ENCODE data around the gene ZNF687. TPM values are rescaled to one million over a fixed set of nuclear protein-coding genes. Genes with fewer than 3 reads are reported as not detected.

ZNF687 gene
- total RNA-seq, 2 donors from 2014 or later, result 27.5 to 28.4 TPM

DNA sequence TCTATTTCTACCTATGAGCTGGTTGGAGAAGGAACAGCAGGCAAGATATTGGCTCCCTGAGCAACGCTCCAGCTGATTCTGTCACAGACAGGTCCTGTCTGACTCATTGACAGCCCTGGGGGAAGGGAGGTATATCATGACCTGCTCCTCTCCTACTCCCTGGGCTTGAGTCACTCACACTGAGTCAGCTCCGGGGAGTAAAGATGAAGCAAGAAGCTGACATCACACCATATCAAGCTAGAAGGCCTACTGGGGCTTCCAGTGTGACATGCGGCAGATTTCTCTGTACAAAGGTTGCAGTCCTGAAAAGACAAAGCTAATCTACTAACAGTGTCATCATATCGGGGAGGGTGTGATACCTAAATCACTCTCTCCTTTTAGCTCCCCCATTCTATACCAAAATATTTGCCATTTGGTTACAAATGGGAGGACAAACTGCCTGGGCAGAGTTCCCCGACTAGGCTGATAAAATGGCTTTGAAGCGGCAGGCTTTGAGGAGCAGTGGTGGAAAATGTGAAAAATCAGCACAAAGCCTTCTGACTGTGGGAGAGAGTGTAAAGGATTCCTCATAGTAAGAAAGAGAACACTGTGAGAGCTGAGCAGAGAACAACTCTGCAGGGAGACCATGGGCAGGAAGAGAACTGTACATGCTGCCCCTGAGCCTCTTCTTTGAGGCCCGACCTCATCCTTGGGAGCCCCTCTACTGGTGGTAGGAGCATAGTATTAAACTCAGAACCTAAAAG, 29.7 kb downstream of the ZNF687 start:
- Histone ChIP-seq H3K9ac (ENCODE audit: low read depth in 2 of 2, low read length in 2 of 2) (no peak overlapping the region), H3K4me1 (no peaks in the 10 kb centered on the region), H3K4me3 (no peak overlapping the region), H3K27me3 (no peaks in the 10 kb centered on the region), H3K9me3 (no peaks in the 10 kb centered on the region), H3K27ac (peak overlapping the region; percentile 62), H3K36me3 (peaks cover 15% of the 10 kb centered on the region)
- intact Hi-C loops (cut with DNase I), result no loop called here
- DNase-seq, result peak; percentile 61
- TF ChIP-seq, protein P1, sequence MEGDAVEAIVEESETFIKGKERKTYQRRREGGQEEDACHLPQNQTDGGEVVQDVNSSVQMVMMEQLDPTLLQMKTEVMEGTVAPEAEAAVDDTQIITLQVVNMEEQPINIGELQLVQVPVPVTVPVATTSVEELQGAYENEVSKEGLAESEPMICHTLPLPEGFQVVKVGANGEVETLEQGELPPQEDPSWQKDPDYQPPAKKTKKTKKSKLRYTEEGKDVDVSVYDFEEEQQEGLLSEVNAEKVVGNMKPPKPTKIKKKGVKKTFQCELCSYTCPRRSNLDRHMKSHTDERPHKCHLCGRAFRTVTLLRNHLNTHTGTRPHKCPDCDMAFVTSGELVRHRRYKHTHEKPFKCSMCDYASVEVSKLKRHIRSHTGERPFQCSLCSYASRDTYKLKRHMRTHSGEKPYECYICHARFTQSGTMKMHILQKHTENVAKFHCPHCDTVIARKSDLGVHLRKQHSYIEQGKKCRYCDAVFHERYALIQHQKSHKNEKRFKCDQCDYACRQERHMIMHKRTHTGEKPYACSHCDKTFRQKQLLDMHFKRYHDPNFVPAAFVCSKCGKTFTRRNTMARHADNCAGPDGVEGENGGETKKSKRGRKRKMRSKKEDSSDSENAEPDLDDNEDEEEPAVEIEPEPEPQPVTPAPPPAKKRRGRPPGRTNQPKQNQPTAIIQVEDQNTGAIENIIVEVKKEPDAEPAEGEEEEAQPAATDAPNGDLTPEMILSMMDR (IDR thresholded peaks at IDR 0.05), result no peak

DNA sequence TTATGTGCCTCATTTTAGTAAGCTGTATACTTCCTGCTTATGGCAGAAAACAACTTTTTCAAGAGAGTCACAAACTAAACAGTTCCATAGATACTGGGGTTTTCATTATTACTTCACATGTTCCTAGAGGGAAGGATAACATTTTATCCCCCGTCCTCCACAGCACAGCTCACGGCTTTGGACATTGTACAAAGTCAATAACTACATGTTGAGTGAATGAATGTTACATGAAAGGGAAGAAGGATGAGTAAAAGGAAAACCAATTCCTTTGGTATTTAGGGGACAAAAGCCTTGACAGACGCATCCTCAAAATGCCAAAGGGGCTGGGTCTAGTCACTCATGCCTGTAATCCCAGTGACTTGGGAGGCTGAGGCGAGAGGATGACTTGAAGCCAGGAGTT, 30.3 kb downstream of the ZNF687 start:
- Histone ChIP-seq H3K27ac (peak overlapping the region; percentile 62), H3K4me1 (no peaks in the 10 kb centered on the region), H3K27me3 (no peaks in the 10 kb centered on the region), H3K4me3 (no peak overlapping the region), H3K9ac (ENCODE audit: low read depth in 2 of 2, low read length in 2 of 2) (no peak overlapping the region), H3K9me3 (no peaks in the 10 kb centered on the region), H3K36me3 (peaks cover 12% of the 10 kb centered on the region)
- intact Hi-C loops (cut with DNase I), result no loop called here
- TF ChIP-seq, protein P1 (IDR thresholded peaks at IDR 0.05), result no peak
- DNase-seq, result no peak

DNA sequence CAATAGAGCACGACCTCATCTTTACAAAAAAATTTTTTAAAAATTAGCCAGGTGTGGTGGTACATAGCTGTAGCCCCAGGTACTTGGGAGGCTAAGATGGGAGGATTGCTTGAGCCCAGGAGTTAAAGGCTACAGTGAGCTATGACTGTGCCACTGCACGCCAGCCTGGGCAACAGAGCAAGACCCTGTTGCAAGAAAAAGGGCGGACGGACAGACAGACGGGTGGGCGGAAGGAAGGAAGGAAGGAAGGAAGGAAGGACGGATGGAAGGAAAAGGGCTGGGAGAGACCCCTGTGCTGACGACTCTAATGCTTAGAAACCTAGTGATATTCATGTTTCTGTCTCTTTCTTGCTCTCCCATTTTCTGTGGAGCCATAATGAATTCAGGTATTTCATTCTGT, 30.7 kb downstream of the ZNF687 start:
- Histone ChIP-seq H3K9me3 (no peaks in the 10 kb centered on the region), H3K4me1 (no peaks in the 10 kb centered on the region), H3K4me3 (no peak overlapping the region), H3K27ac (no peak overlapping the region), H3K9ac (ENCODE audit: low read depth in 2 of 2, low read length in 2 of 2) (no peak overlapping the region), H3K36me3 (peaks cover 8% of the 10 kb centered on the region), H3K27me3 (no peaks in the 10 kb centered on the region)
- TF ChIP-seq, protein P1 (IDR thresholded peaks at IDR 0.05), result no peak
- no peak for DNase-seq
- intact Hi-C loops (cut with DNase I), result no loop called here

DNA sequence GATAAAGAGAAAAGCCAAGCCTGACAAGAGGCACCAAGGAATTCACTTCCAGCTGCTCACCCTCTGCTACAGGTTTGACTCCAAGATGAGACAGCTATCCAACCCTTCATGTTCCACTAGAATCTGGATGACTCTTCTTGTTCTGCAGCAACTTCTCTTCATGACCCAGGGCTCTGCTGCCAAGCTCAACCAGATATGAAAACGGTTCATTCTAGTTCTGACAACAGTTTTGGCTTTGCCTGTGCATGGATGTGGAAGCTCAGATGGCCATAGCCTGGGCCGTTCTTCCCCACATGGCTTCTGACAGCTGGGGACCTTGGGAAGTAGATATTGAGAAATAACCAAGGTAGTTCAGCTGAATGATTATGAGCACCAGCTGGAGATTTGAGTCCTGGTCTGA, 31.4 kb downstream of the ZNF687 start:
- intact Hi-C loops (cut with DNase I), result no loop called here
- TF ChIP-seq, protein P1 (IDR thresholded peaks at IDR 0.05), result no peak
- H3K9me3 ChIP-seq, result no peaks in the 10 kb centered on the region
- no peak overlapping the region for H3K9ac ChIP-seq (ENCODE audit: low read depth in 2 of 2, low read length in 2 of 2)
- H3K4me3 ChIP-seq, result no peak overlapping the region
- H3K27ac ChIP-seq, result no peak overlapping the region
- H3K4me1 ChIP-seq, result no peaks in the 10 kb centered on the region
- no peak for DNase-seq
- no peaks in the 10 kb centered on the region for H3K27me3 ChIP-seq
- H3K36me3 ChIP-seq, result peaks cover 5% of the 10 kb centered on the region

GRCh38 chr1:151314137-151314875, 32.2 kb downstream of the ZNF687 start:
- intact Hi-C loops (cut with DNase I), result no loop called here

More at GRCh38 chr1:151314137-151314875, 32.2 kb downstream of the ZNF687 start:
- Histone ChIP-seq H3K36me3 (peaks cover 5% of the 10 kb centered on the region), H3K4me3 (no peak overlapping the region), H3K27ac (no peak overlapping the region), H3K9ac (ENCODE audit: low read depth in 2 of 2, low read length in 2 of 2) (no peak overlapping the region), H3K9me3 (no peaks in the 10 kb centered on the region), H3K27me3 (no peaks in the 10 kb centered on the region), H3K4me1 (no peaks in the 10 kb centered on the region)
- TF ChIP-seq, protein P1 (IDR thresholded peaks at IDR 0.05), result no peak
- DNase-seq, result peak; percentile 61

Data from colonic mucosa (tissue), 4 donors.